Subcutaneous adipose tissue (tissue), 4 donors: ENCODE results near the gene CACNA2D2. TPM values are rescaled to one million over a fixed set of nuclear protein-coding genes. Genes with fewer than 3 reads are reported as not detected.

Source experiments
- CTCF ChIP-seq: fragments of 450-650 bp; IDR thresholded peaks from one replicate; pipeline ENCODE4 v1.5.1; 2016; ENCODE audit warnings: low read depth, mild to moderate bottlenecking, control low read depth, antibody characterized with exemption, moderate library complexity
- total RNA-seq, 4 donors: library from RNA; depleted of rRNA; stranded (reverse); fragments of >200 nt; gene quantifications; one replicate each; pipeline ENCODE4 v1.1.0, GENCODE V29; 2016

CACNA2D2 gene
- total RNA-seq, 4 donors from 2014 or later = 0.65 to 1.7 (median 0.66) TPM; not detected in 1

DNA sequence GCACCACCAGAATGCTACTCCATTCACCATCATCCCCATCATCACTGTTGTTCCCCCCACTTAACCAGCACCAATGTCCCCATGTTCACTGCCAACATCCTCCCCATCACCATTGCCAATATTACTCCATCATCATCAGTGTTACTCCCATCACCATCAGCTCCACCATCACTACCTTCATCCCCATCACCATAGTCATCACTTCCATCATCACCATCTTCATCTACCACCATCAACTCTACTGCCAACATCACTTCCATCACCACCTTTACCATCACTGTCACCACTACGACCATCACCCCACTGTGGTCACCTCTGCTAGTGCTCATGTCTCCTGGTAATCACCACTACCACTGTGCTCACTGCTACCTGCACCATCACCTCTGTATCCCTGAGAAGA is 96.9 kb downstream of the CACNA2D2 start:
- TF ChIP-seq CTCF = no peak

DNA sequence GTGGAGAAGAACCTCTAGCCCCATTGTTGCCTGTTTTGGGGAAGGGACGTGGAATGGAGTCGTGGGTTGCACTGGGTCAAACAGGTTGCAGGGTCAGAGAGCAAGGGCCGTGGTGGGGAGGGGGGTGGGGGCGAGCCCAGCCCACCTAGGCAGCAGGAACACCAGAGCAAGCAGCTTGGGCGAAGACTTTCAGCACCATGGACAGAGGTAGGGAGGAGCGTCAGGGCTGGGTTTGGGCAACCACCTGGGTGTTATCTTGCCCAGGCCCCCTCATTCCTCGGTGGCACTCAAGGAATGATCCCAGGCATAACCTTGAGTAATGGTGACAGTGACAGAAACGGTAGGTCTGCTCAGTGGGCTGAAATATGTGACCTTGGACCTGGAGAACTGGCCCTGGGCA is 98.2 kb downstream of the CACNA2D2 start:
- no peak for TF ChIP-seq CTCF

- TF ChIP-seq CTCF = no peak
Measured at GRCh38 chr3:50401978-50402595, 101.3 kb downstream of the CACNA2D2 start.

DNA sequence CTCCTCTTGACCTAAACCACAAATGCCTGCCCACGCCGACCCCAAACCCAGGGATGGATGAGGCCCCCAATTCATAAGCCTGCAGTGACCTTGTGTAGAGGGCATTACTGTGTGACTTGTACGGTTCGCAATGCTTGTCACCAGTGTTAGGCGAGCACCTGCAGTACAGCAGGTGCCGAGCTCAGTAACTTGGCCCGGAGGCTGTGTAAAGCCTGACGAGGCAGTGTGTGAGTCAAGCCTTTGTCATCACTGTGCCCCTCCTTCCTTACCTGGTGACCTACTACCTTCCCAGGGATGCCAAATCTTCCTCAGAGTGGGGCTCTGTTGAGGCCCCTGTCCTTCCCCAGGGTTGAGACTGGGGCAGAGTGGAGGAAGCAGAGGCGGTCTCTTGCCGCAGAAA is 106.9 kb downstream of the CACNA2D2 start:
- TF ChIP-seq CTCF = no peak

- no peak for TF ChIP-seq CTCF
Measured at GRCh38 chr3:50395070-50395860, 108.2 kb downstream of the CACNA2D2 start.

DNA sequence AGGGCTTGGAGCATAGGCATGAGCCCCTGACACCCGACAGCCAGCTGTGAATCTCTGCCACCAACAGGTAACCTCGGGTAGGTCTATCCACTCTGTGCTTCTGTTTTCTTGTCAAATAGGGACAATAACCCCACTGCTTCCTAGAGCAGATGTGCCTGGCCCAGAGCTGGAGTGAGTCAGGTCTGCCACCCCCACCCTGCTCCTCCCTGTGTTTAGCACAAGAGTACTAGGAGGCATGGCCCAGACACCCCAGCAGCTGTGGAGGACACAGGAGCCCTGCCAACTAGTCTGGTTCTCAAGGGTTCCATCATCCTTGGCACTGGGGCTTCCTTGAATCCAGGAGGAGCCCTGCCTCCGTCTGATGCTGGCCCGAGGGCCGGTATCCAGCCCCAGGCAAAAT is 110.4 kb downstream of the CACNA2D2 start:
- TF ChIP-seq CTCF = no peak

GRCh38 chr3:50392101-50392715 is 111.2 kb downstream of the CACNA2D2 start:
- no peak for TF ChIP-seq CTCF
